GM19468 (cell line): Measurements from ENCODE around the gene MALSU1.

Source experiments
- ATAC-seq: cut with Tn5 transposase; IDR thresholded peaks from one replicate; pipeline ENCODE4 v1.9.1; 2021; ENCODE audit warnings: mild to moderate bottlenecking, moderate library complexity, moderate number of reproducible peaks; ENCODE audit not compliant: unreplicated experiment; ENCODE audit errors: extremely low read depth

MALSU1 gene

GRCh38 chr7:23298885-23299769 is at the start of gene MALSU1:
MALSU1 (plus strand) TSS chr7:23299339; CDS start chr7:23299353, 14 bp downstream.
- ATAC-seq, result peak; percentile 97

GRCh38 chr7:23249486-23249885 is 49.7 kb upstream of the MALSU1 start:
- no peak for ATAC-seq

GRCh38 chr7:23254051-23254681 is 45.0 kb upstream of the MALSU1 start:
- no peak for ATAC-seq

- ATAC-seq, result no peak
Measured at GRCh38 chr7:23256731-23257130, 42.4 kb upstream of the MALSU1 start.

- ATAC-seq, result no peak
Measured at GRCh38 chr7:23260371-23260770, 38.8 kb upstream of the MALSU1 start.

- no peak for ATAC-seq
Measured at GRCh38 chr7:23261843-23262452, 37.2 kb upstream of the MALSU1 start.

GRCh38 chr7:23264916-23265458 is 34.2 kb upstream of the MALSU1 start:
- no peak for ATAC-seq

GRCh38 chr7:23266918-23267317 is 32.2 kb upstream of the MALSU1 start:
- ATAC-seq, result no peak

- ATAC-seq, result no peak
Measured at GRCh38 chr7:23267357-23267756, 31.8 kb upstream of the MALSU1 start.

- no peak for ATAC-seq
Measured at GRCh38 chr7:23268167-23268566, 31.0 kb upstream of the MALSU1 start.

GRCh38 chr7:23268746-23269145 is 30.4 kb upstream of the MALSU1 start:
- no peak for ATAC-seq

- ATAC-seq, result no peak
Measured at GRCh38 chr7:23272275-23272674, 26.9 kb upstream of the MALSU1 start.

GRCh38 chr7:23273141-23273599 is 26.0 kb upstream of the MALSU1 start:
- peak; percentile 83 for ATAC-seq

GRCh38 chr7:23275912-23276311 is 23.2 kb upstream of the MALSU1 start:
- ATAC-seq, result no peak

GRCh38 chr7:23276376-23276775 is 22.8 kb upstream of the MALSU1 start:
- no peak for ATAC-seq

- no peak for ATAC-seq
Measured at GRCh38 chr7:23276947-23277346, 22.2 kb upstream of the MALSU1 start.

GRCh38 chr7:23277359-23277989 is 21.7 kb upstream of the MALSU1 start:
- ATAC-seq, result no peak

GRCh38 chr7:23279819-23280525 is 19.2 kb upstream of the MALSU1 start:
- ATAC-seq, result no peak

- no peak for ATAC-seq
Measured at GRCh38 chr7:23283086-23283485, 16.1 kb upstream of the MALSU1 start.

GRCh38 chr7:23284871-23285270 is 14.3 kb upstream of the MALSU1 start:
- no peak for ATAC-seq
